A673 (cell line): Measurements from ENCODE around the gene RAB3IL1. TPM values are rescaled to one million over a fixed set of nuclear protein-coding genes. Genes with fewer than 3 reads are reported as not detected.

Experiments
- BruUV-seq: library from RNA; stranded (reverse); fragments of 400-500 nt; replicated peaks from 2 replicates; lab custom pipeline; 2021; lab: Mats Ljungman, UMichigan
- CTCF ChIA-PET: fragments of 300-600 bp; sonication (Branson Sonifier 250); formaldehyde crosslinking; loops from one replicate; lab custom pipeline; 2022; ENCODE audit warnings: antibody characterized with exemption; lab: Charles Lee
- POLR2A ChIA-PET: fragments of 300-600 bp; sonication (Branson Sonifier 250); formaldehyde crosslinking; loops from one replicate; lab custom pipeline; 2022; ENCODE audit warnings: antibody characterized with exemption; ENCODE audit not compliant: low non-redundant PET; lab: Charles Lee
- DNase-seq: peaks from one replicate; pipeline ENCODE4 v3.0.0-alpha.2; 2015; ENCODE audit warnings: low spot score
- H3K27ac ChIP-seq: fragments of 200-600 bp; sonication (generic); 2 replicates; pipeline ENCODE4 v1.5.1; 2016; ENCODE audit warnings: mixed run types, low read depth, mild to moderate bottlenecking, mixed read lengths, antibody characterized with exemption, low read length; ENCODE audit not compliant: poor library complexity, severe bottlenecking
- H3K27me3 ChIP-seq: fragments of 200-600 bp; sonication (generic); replicated peaks from 2 replicates; pipeline ENCODE4 v1.6.1; 2017; ENCODE audit warnings: mixed run types, low read depth, mild to moderate bottlenecking, mixed read lengths, antibody characterized with exemption, low read length; ENCODE audit not compliant: insufficient read depth, poor library complexity
- H3K36me3 ChIP-seq: fragments of 200-600 bp; sonication (generic); 2 replicates; pipeline ENCODE4 v1.6.1; 2016; ENCODE audit warnings: mixed run types, mild to moderate bottlenecking, mixed read lengths, antibody characterized with exemption, low read length; ENCODE audit not compliant: insufficient read depth, poor library complexity, severe bottlenecking
- H3K4me1 ChIP-seq: fragments of 200-600 bp; sonication (generic); 2 replicates; pipeline ENCODE4 v1.6.1; 2017; ENCODE audit warnings: mixed run types, mild to moderate bottlenecking, mixed read lengths, antibody characterized with exemption, low read length; ENCODE audit not compliant: insufficient read depth, poor library complexity, severe bottlenecking
- H3K4me3 ChIP-seq: fragments of 200-600 bp; sonication (generic); 2 replicates; pipeline ENCODE4 v1.5.1; 2016; ENCODE audit warnings: low read depth, mixed run types, mild to moderate bottlenecking, mixed read lengths, low read length; ENCODE audit not compliant: poor library complexity, severe bottlenecking
- H3K9me3 ChIP-seq: fragments of 200-600 bp; sonication (generic); 2 replicates; pipeline ENCODE4 v1.6.1; 2016; ENCODE audit warnings: mixed run types, low read depth, mild to moderate bottlenecking, mixed read lengths, antibody characterized with exemption, low read length; ENCODE audit not compliant: poor library complexity, severe bottlenecking
- EZH2 ChIP-seq: fragments of 200-600 bp; sonication (generic); IDR thresholded peaks from 2 replicates; pipeline ENCODE4 v1.6.1; 2017; ENCODE audit warnings: borderline replicate concordance, low read depth, mild to moderate bottlenecking, mixed read lengths, antibody characterized with exemption, low read length; ENCODE audit not compliant: poor library complexity, severe bottlenecking
- intact Hi-C: fragments of 100-400 bp; cut with micrococcal nuclease; formaldehyde crosslinking; loops from one replicate; pipeline ENCODE4 v1.10.0; 2022; ENCODE audit not compliant: unreplicated experiment
- total RNA-seq: library from RNA; stranded (reverse); gene quantifications from 2 replicates; pipeline ENCODE4 v1.2.3, GENCODE V29; 2021
- TF ChIP-seq, protein P1 (sequence below): fragments of 300-800, 200-600 bp; sonication (generic); conservative IDR thresholded peaks from 2 replicates; pipeline ENCODE4 v1.5.1; 2017; ENCODE audit warnings: low read depth, mild to moderate bottlenecking, antibody characterized with exemption, low read length, moderate library complexity, mixed read lengths

RAB3IL1 gene
- total RNA-seq, 1 experiment from 2014 or later, result 21.9 TPM

DNA sequence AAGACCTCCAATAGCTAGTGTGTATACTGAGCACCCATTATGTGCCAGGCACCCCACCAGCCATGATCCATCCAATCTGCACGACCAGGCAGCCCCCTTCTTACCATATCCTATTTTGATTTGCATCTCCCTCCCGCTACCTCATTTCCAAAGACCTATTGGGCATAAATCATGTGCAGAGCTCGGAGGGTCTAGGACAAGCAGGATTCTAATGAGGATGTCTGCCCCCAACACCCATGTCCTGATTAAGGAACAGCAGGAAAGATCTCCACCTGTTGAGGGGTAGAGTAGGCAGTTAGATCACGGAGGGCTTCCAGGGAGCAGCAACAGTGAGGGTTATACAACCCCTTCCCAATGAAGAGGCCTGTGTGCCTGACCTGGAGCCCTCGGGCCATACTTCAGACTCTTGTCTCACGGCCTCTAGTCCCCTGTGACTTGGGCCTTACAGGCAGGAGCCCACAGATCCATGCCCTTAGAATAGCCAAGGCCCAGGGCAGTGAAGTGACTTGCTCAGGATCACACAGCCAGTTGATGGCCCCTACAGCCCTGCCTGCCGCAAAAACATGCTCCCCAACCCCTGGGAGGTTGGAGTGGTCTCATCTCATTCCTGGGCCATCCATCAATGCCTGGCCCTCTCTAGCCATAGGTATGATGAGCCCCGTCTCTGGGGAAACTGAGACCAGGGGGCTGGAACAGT is 3.5 kb downstream of the RAB3IL1 start:
- POLR2A ChIA-PET, result no interaction called here
- CTCF ChIA-PET, result interaction anchor here (1.7 kb wide), 1 partner anchor 168 kb away, joined by 4 read pairs; no protein-coding TSS in a partner anchor
- H3K36me3 ChIP-seq, result no peaks in the 10 kb centered on the region
- no peaks in the 10 kb centered on the region for H3K9me3 ChIP-seq
- no peaks in the 10 kb centered on the region for H3K27me3 ChIP-seq
- TF ChIP-seq EZH2, result no peak
- TF ChIP-seq, protein P1, sequence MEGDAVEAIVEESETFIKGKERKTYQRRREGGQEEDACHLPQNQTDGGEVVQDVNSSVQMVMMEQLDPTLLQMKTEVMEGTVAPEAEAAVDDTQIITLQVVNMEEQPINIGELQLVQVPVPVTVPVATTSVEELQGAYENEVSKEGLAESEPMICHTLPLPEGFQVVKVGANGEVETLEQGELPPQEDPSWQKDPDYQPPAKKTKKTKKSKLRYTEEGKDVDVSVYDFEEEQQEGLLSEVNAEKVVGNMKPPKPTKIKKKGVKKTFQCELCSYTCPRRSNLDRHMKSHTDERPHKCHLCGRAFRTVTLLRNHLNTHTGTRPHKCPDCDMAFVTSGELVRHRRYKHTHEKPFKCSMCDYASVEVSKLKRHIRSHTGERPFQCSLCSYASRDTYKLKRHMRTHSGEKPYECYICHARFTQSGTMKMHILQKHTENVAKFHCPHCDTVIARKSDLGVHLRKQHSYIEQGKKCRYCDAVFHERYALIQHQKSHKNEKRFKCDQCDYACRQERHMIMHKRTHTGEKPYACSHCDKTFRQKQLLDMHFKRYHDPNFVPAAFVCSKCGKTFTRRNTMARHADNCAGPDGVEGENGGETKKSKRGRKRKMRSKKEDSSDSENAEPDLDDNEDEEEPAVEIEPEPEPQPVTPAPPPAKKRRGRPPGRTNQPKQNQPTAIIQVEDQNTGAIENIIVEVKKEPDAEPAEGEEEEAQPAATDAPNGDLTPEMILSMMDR, result no peak
- no peak overlapping the region for H3K4me3 ChIP-seq
- DNase-seq, result no peak
- intact Hi-C loops, result no loop called here
- BruUV-seq, result no TSS peak
- H3K4me1 ChIP-seq, result peaks cover 9% of the 10 kb centered on the region
- H3K27ac ChIP-seq, result no peak overlapping the region

DNA sequence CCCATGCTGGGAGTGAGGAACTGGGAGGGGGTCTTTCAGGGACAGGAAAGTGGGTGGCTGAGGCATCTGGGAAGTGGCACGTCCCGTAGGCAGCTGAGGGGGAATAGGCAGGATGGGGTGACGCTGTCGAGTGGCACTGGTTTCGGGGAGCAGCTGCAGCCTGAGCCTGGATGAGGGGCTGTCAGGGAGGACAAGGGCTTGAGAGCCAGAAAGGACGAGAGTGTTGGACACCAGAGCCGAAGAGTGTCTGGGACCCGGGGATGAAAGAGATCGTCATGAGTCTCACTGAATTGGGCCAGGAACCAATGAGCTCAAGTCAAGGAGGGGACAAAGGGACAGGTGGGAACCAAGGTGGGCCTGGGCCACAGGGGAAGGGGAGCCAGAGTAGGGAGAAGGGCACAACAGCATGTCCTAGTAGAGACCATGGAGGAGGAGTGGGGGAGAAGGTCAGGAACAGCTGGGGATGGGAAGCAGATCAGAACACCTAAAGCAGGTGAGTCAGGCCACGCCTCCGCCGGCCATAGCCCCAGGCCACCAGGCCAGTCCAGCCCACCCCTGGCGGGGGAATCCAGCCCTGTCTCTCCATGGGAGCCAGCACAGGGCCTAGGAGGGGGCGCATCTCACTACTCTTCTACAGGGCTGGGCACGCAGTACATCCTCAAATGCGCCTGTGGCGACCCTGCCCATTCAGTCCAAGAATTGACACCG is 4.2 kb downstream of the RAB3IL1 start:
- DNase-seq, result no peak
- TF ChIP-seq EZH2, result no peak
- TF ChIP-seq, protein P1, result no peak
- Histone ChIP-seq H3K27ac (no peak overlapping the region), H3K27me3 (no peaks in the 10 kb centered on the region), H3K4me1 (peaks cover 4% of the 10 kb centered on the region), H3K36me3 (no peaks in the 10 kb centered on the region), H3K4me3 (no peak overlapping the region), H3K9me3 (no peaks in the 10 kb centered on the region)
- ChIA-PET POLR2A (no interaction called here), CTCF (interaction anchor here (1.7 kb wide), 1 partner anchor 169 kb away, joined by 4 read pairs; no protein-coding TSS in a partner anchor)
- no TSS peak for BruUV-seq
- intact Hi-C loops, result no loop called here

DNA sequence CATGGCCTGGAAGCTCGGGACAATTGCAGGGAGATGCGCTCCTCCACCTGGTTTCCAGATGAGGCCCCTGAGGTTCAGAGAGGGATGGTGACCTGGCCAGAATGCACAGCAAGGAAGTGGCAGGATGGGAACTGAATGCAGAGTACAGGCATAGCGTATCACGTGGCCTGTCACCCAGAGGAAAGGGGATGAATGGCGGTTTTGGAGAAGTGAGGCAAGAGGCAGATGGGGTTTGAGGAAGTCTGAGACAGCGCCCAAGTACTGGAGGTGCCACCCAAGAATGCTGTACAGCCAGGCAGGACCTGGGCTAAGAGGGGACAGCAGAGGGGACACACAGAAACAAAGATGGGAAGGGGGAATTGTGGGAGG is 4.9 kb downstream of the RAB3IL1 start:
- H3K4me1 ChIP-seq, result no peaks in the 10 kb centered on the region
- H3K4me3 ChIP-seq, result no peak overlapping the region
- H3K36me3 ChIP-seq, result no peaks in the 10 kb centered on the region
- ChIA-PET CTCF (interaction anchor here (0.6 kb wide), 1 partner anchor 21 kb away, joined by 3 read pairs; no protein-coding TSS in a partner anchor), POLR2A (no interaction called here)
- H3K27me3 ChIP-seq, result no peaks in the 10 kb centered on the region
- no peaks in the 10 kb centered on the region for H3K9me3 ChIP-seq
- DNase-seq, result no peak
- intact Hi-C loops, result no loop called here
- BruUV-seq, result no TSS peak
- H3K27ac ChIP-seq, result no peak overlapping the region
- TF ChIP-seq, protein P1, result no peak
- no peak for TF ChIP-seq EZH2
